ENCODE results near the gene S100P. TPM values are rescaled to one million over a fixed set of nuclear protein-coding genes. Genes with fewer than 3 reads are reported as not detected.
A peak's percentile ranks its signal among the peaks of the same experiment; 100 is the strongest.

Gene S100P
- total and polyA plus RNA-seq, 4 donors: 0.42 to 3.1 (median 2.3) TPM

GRCh38 chr4:6733358-6734164, 39.9 kb downstream of the S100P start:
- DNase-seq (ENCODE audit: low spot score): peak; percentile 68
- Histone ChIP-seq H3K27ac (ENCODE audit: low read depth in 1 of 2, low read length in 2 of 2) (peak overlapping the region; percentile 70 to 87), H3K9ac (ENCODE audit: low read depth in 1 of 2, low read length in 2 of 2) (peak overlapping the region in 1 of 2 donors; percentile 40), H3K27me3 (ENCODE audit: control insufficient read depth in 4 of 4, insufficient read depth in 4 of 4, low read length in 3 of 4) (no peaks in the 10 kb centered on the region), H3K4me3 (ENCODE audit: low read depth in 1 of 3, low read length in 3 of 3) (peak overlapping the region in 1 of 3 donors; percentile 39), H3K9me3 (ENCODE audit: control insufficient read depth in 4 of 4, low read length in 3 of 4) (no peaks in the 10 kb centered on the region), H3K36me3 (ENCODE audit: control insufficient read depth in 4 of 4, insufficient read depth in 3 of 4, low read depth in 1 of 4, low read length in 3 of 4) (no peaks in the 10 kb centered on the region), H3K4me1 (ENCODE audit: control insufficient read depth in 4 of 4, insufficient read depth in 4 of 4, low read length in 3 of 4) (peaks cover 12 to 41% (median 26%) of the 10 kb centered on the region in 4 donors)
- WGBS: 38% methylated on average over 27 of the region's 27 CpGs
- peak; percentile 60 to 70 for TF ChIP-seq RAD21 (IDR thresholded peaks at IDR 0.05)
- TF ChIP-seq JUND (IDR thresholded peaks at IDR 0.05): peak; percentile 69 to 90
- TF ChIP-seq NR2F2 (IDR thresholded peaks at IDR 0.05): peak; percentile 64
- peak; percentile 91 to 98 for TF ChIP-seq HNF4A (conservative IDR thresholded peaks at IDR 0.05)
- peak in 1 of 2 donors; percentile 63 for TF ChIP-seq GABPA (IDR thresholded peaks at IDR 0.05 in 1 of 2, conservative IDR thresholded peaks at IDR 0.05 in 1 of 2)
- TF ChIP-seq ZBTB33 (IDR thresholded peaks at IDR 0.05): no peak
- peak; percentile 99 for TF ChIP-seq MAX (IDR thresholded peaks at IDR 0.05)
- TF ChIP-seq YY1 (IDR thresholded peaks at IDR 0.05): peak; percentile 85
- peak in 1 of 2 donors; percentile 71 for TF ChIP-seq EGR1 (IDR thresholded peaks at IDR 0.05; ENCODE audit: low read depth in 2 of 2)
- peak; percentile 98 for TF ChIP-seq FOXA1 (IDR thresholded peaks at IDR 0.05)
- TF ChIP-seq HNF4G (IDR thresholded peaks at IDR 0.05): peak; percentile 68
- peak; percentile 96 for TF ChIP-seq SP1 (IDR thresholded peaks at IDR 0.05)
- TF ChIP-seq CTCF (IDR thresholded peaks at IDR 0.05; ENCODE audit: low read depth, low read length, missing input control): no peak
- TF ChIP-seq REST (IDR thresholded peaks at IDR 0.05): peak; percentile 77
- TF ChIP-seq RXRA (IDR thresholded peaks at IDR 0.05): peak; percentile 96 to 99
- TF ChIP-seq FOXA2 (IDR thresholded peaks at IDR 0.05): peak; percentile 93
- TF ChIP-seq TAF1 (conservative IDR thresholded peaks at IDR 0.05): no peak
- no peak for TF ChIP-seq ATF3 (IDR thresholded peaks at IDR 0.05)

All from liver (tissue), 9 donors.